ENCODE results near the gene NOL4L. TPM values are rescaled to one million over a fixed set of nuclear protein-coding genes. Genes with fewer than 3 reads are reported as not detected.
A peak's percentile ranks its signal among the peaks of the same experiment; 100 is the strongest.

NOL4L gene
- total RNA-seq, 1 donor from 2014 or later = 106 TPM

DNA sequence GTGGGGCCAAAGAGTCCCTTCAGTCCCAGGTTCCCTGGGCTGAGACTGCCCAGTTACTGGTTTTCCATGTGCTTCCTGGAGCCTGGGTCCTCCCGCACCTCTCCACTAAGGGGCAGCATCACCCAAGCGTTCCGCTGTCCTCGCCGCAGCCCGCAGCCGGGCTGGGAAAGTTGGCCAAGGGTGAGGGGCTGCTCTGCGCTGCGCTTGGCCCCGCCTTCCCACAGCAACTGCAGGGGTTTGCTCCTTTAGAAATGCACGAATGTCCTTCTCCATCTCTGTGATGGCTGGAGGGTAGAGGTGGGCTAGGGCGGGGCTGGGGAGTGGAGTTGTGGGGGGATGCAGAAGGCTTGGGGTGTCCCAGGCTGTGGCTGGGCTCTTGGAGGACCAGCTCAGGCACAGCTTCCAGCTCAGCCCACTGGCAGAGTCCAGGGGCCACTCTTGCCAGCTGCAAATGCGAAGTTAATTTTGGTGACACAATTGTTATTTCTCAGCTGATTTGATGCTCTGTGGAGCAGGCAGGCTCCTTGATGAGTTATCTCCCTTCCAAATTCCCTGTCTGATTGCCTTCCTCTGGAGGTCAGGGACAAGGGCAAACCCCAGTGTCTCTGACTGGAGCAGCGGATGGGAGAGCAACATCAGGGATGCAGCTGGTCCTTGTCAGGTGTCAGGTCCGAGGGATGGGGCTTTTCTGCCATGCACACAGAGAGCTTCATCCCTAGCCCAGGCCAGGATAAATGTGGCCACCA lies 63.2 kb downstream of the NOL4L start:
- peak overlapping the region; percentile 71 for H3K4me3 Mint-ChIP-seq (ENCODE audit: unreplicated experiment)
- TF ChIP-seq, protein P1, sequence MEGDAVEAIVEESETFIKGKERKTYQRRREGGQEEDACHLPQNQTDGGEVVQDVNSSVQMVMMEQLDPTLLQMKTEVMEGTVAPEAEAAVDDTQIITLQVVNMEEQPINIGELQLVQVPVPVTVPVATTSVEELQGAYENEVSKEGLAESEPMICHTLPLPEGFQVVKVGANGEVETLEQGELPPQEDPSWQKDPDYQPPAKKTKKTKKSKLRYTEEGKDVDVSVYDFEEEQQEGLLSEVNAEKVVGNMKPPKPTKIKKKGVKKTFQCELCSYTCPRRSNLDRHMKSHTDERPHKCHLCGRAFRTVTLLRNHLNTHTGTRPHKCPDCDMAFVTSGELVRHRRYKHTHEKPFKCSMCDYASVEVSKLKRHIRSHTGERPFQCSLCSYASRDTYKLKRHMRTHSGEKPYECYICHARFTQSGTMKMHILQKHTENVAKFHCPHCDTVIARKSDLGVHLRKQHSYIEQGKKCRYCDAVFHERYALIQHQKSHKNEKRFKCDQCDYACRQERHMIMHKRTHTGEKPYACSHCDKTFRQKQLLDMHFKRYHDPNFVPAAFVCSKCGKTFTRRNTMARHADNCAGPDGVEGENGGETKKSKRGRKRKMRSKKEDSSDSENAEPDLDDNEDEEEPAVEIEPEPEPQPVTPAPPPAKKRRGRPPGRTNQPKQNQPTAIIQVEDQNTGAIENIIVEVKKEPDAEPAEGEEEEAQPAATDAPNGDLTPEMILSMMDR (IDR thresholded peaks at IDR 0.05; ENCODE audit: partially characterized antibody, unreplicated experiment) = peak; percentile 96
- peaks cover 57% of the 10 kb centered on the region for H3K4me1 Mint-ChIP-seq (ENCODE audit: low read depth, unreplicated experiment)
- H3K27me3 Mint-ChIP-seq (ENCODE audit: unreplicated experiment) = peaks cover 28% of the 10 kb centered on the region
- no peaks in the 10 kb centered on the region for H3K36me3 Mint-ChIP-seq (ENCODE audit: unreplicated experiment)
- H3K27ac Mint-ChIP-seq (ENCODE audit: unreplicated experiment) = peak overlapping the region; percentile 83
- peaks cover 29% of the 10 kb centered on the region for H3K9me3 Mint-ChIP-seq (ENCODE audit: unreplicated experiment)
- peak; percentile 99 for DNase-seq

DNA sequence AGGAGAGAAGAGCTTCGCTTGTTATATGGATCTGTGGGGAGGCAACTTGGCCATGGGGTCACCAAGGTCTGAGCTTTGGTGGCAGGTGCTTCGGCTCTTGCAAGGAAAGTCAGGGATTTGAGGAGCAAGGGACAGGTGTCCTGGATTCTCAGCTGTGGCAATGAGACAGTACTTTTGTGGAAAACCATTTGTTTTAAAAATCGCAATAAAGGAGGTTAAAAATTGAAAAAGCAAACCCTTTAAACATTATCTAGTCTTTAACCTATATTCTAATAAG lies 64.3 kb downstream of the NOL4L start:
- no peaks in the 10 kb centered on the region for H3K36me3 Mint-ChIP-seq (ENCODE audit: unreplicated experiment)
- H3K27ac Mint-ChIP-seq (ENCODE audit: unreplicated experiment) = no peak overlapping the region
- H3K9me3 Mint-ChIP-seq (ENCODE audit: unreplicated experiment) = peaks cover 26% of the 10 kb centered on the region
- peaks cover 53% of the 10 kb centered on the region for H3K4me1 Mint-ChIP-seq (ENCODE audit: low read depth, unreplicated experiment)
- TF ChIP-seq, protein P1 (IDR thresholded peaks at IDR 0.05; ENCODE audit: partially characterized antibody, unreplicated experiment) = no peak
- peaks cover 28% of the 10 kb centered on the region for H3K27me3 Mint-ChIP-seq (ENCODE audit: unreplicated experiment)
- no peak overlapping the region for H3K4me3 Mint-ChIP-seq (ENCODE audit: unreplicated experiment)
- no peak for DNase-seq

DNA sequence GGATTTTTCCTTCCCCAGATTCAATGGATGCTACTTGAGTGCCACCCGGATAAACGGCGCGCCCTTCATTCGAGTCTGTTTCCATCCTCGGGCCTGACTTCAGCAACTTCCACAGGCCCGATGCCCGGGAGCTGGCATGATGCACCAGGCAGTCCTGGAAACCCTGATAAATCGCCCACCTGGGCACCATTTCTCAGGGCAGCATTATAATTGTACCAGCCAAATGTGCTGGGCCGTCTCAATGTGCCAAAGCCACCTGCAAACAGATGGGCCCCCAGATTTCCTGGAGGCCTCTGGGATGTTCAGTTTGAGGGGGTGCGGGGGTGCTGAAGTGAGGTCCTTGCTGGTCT lies 65.8 kb downstream of the NOL4L start:
- H3K36me3 Mint-ChIP-seq (ENCODE audit: unreplicated experiment) = peaks cover 13% of the 10 kb centered on the region
- H3K27me3 Mint-ChIP-seq (ENCODE audit: unreplicated experiment) = peaks cover 31% of the 10 kb centered on the region
- TF ChIP-seq, protein P1 (IDR thresholded peaks at IDR 0.05; ENCODE audit: partially characterized antibody, unreplicated experiment) = no peak
- H3K9me3 Mint-ChIP-seq (ENCODE audit: unreplicated experiment) = peaks cover 36% of the 10 kb centered on the region
- peaks cover 49% of the 10 kb centered on the region for H3K4me1 Mint-ChIP-seq (ENCODE audit: low read depth, unreplicated experiment)
- DNase-seq = no peak
- H3K27ac Mint-ChIP-seq (ENCODE audit: unreplicated experiment) = no peak overlapping the region
- H3K4me3 Mint-ChIP-seq (ENCODE audit: unreplicated experiment) = no peak overlapping the region

DNA sequence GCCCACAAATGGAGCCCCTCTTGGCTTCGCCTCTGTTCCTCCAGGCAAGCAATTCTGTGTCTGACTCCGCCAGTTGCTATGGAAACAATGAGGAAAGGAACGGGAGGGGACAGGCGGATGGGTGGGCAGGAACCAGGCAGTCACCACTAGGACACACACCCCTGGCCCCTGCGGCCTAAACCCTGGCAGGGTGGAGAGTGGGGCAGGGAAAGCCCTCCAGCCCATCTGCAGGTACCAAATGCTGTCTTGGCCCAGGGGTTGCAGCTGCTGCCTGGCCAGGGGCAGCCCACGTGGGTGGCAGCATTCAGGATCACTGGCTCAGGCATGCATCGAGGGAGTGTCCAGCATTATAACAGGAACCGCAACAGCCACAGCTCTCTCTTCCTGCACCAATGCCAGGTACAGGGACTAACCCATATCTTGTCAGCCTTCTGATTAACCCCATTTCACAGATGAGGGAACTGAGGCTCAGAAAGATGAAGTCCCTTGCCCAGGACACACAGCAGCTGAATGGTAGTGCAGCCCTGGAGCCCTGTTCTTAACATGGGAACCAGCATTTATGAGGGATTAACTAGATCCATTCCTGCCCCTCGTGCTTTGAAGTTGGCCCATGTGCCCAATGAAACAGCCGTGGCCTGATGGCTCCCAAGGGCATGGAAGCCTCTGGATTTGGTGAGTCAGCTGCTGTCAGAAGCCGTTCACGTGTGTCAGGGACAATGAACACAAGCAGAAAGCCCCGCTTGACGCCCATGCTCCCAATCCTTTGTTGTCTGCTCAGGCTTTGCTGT lies 66.3 kb downstream of the NOL4L start:
- no peak overlapping the region for H3K4me3 Mint-ChIP-seq (ENCODE audit: unreplicated experiment)
- H3K27ac Mint-ChIP-seq (ENCODE audit: unreplicated experiment) = peak overlapping the region; percentile 59
- H3K36me3 Mint-ChIP-seq (ENCODE audit: unreplicated experiment) = peaks cover 13% of the 10 kb centered on the region
- peaks cover 37% of the 10 kb centered on the region for H3K9me3 Mint-ChIP-seq (ENCODE audit: unreplicated experiment)
- peak; percentile 29 for DNase-seq
- H3K4me1 Mint-ChIP-seq (ENCODE audit: low read depth, unreplicated experiment) = peaks cover 43% of the 10 kb centered on the region
- peaks cover 31% of the 10 kb centered on the region for H3K27me3 Mint-ChIP-seq (ENCODE audit: unreplicated experiment)
- TF ChIP-seq, protein P1 (IDR thresholded peaks at IDR 0.05; ENCODE audit: partially characterized antibody, unreplicated experiment) = no peak
